Mucosa of descending colon (tissue), 3 donors: ENCODE data around the gene ARHGAP10. TPM values are rescaled to one million over a fixed set of nuclear protein-coding genes. Genes with fewer than 3 reads are reported as not detected.
A peak's percentile ranks its signal among the peaks of the same experiment; 100 is the strongest.

Experiments used
- ATAC-seq: fragments of 200-7000 bp; cut with Tn5 transposase; one replicate; pipeline ENCODE4 v1.9.1; 2020; ENCODE audit warnings: mild to moderate bottlenecking, moderate library complexity
- DNase-seq, 3 donors: peaks; one replicate each; pipeline ENCODE4 v3.0.0-alpha.2; 2020
- H3K36me3 ChIP-seq: fragments of 200-600 bp; one replicate; pipeline ENCODE4 v1.8.0; 2021; ENCODE audit warnings: low read depth, mild to moderate bottlenecking
- H3K4me1 ChIP-seq: fragments of 200-600 bp; one replicate; pipeline ENCODE4 v1.8.0; 2021; ENCODE audit warnings: low read depth, mild to moderate bottlenecking
- H3K4me3 ChIP-seq: fragments of 200-600 bp; one replicate; pipeline ENCODE4 v1.8.0; 2021; ENCODE audit warnings: mild to moderate bottlenecking
- H3K9me3 ChIP-seq: fragments of 200-600 bp; one replicate; pipeline ENCODE4 v1.8.0; 2021; ENCODE audit warnings: mild to moderate bottlenecking
- CTCF ChIP-seq: fragments of 200-600 bp; IDR thresholded peaks from one replicate; pipeline ENCODE4 v1.8.0; 2022; ENCODE audit warnings: antibody characterized with exemption, mild to moderate bottlenecking
- intact Hi-C, 2 donors: fragments of 100-400 bp; cut with DNase I in 1 of 2; cut with micrococcal nuclease in 1 of 2; formaldehyde crosslinking; loops; one replicate each; pipeline versions ENCODE4 v1.11.0 to v1.11.1; 2022; cut with DNase I, micrococcal nuclease
- total RNA-seq, 3 donors: library from RNA; stranded (reverse); fragmentation: NEBNext Ultra II Directional in 2 of 3; extraction: Animal tissue kit (Norgen Biotek cat#: 25700) in 2 of 3; gene quantifications; one replicate each; pipeline versions ENCODE4 v1.2.1 to v1.2.4, GENCODE V29; 2021 to 2023
- donor health status: DM: no; HTN: no; CAD: no; lungs with moderate emphysema.
- donor health status: DM: no; HTN: no; CAD: no.
- donor health status: DM: no; HTN: yes; CAD: no.

Gene ARHGAP10
- total RNA-seq, 3 donors from 2014 or later = 3.0 to 66.6 (median 8.1) TPM

GRCh38 chr4:147822128-147822527 lies 90.2 kb downstream of the ARHGAP10 start:
- intact Hi-C loops = no loop called here
- TF ChIP-seq CTCF = no peak
- no peaks in the 10 kb centered on the region for H3K9me3 ChIP-seq
- peak; percentile 46 for ATAC-seq
- DNase-seq = peak in 1 of 3 donors; percentile 46
- no peaks in the 10 kb centered on the region for H3K36me3 ChIP-seq
- H3K4me1 ChIP-seq = peaks cover 4% of the 10 kb centered on the region
- no peak overlapping the region for H3K4me3 ChIP-seq

- ATAC-seq (no peak), DNase-seq (no peak)
- Histone ChIP-seq H3K36me3 (no peaks in the 10 kb centered on the region), H3K9me3 (no peaks in the 10 kb centered on the region), H3K4me1 (peaks cover 4% of the 10 kb centered on the region), H3K4me3 (no peak overlapping the region)
- intact Hi-C loops = no loop called here
- TF ChIP-seq CTCF = no peak
These were observed 91.2 kb downstream of the ARHGAP10 start for GRCh38 chr4:147823130-147823529.

GRCh38 chr4:147824316-147824715 lies 92.4 kb downstream of the ARHGAP10 start:
- TF ChIP-seq CTCF = no peak
- Histone ChIP-seq H3K36me3 (no peaks in the 10 kb centered on the region), H3K4me3 (no peak overlapping the region), H3K4me1 (peaks cover 4% of the 10 kb centered on the region), H3K9me3 (no peaks in the 10 kb centered on the region)
- DNase-seq = no peak
- intact Hi-C loops = no loop called here
- no peak for ATAC-seq

- no peaks in the 10 kb centered on the region for H3K36me3 ChIP-seq
- no peaks in the 10 kb centered on the region for H3K9me3 ChIP-seq
- no peak for TF ChIP-seq CTCF
- ATAC-seq (no peak), DNase-seq (no peak)
- intact Hi-C loops = no loop called here
- H3K4me1 ChIP-seq = peaks cover 4% of the 10 kb centered on the region
- H3K4me3 ChIP-seq = no peak overlapping the region
These were observed 93.0 kb downstream of the ARHGAP10 start for GRCh38 chr4:147824884-147825283.

- H3K36me3 ChIP-seq = no peaks in the 10 kb centered on the region
- H3K9me3 ChIP-seq = no peaks in the 10 kb centered on the region
- intact Hi-C loops = no loop called here
- peaks cover 4% of the 10 kb centered on the region for H3K4me1 ChIP-seq
- no peak for TF ChIP-seq CTCF
- ATAC-seq (peak; percentile 67), DNase-seq (peak in 2 of 3 donors; percentile 72 to 83)
- H3K4me3 ChIP-seq = no peak overlapping the region
These were observed 93.8 kb downstream of the ARHGAP10 start for GRCh38 chr4:147825451-147826287.
